IgD-negative memory B cell (primary cell): Measurements from ENCODE around the gene VEPH1. TPM values are rescaled to one million over a fixed set of nuclear protein-coding genes. Genes with fewer than 3 reads are reported as not detected.

Experiments
- H3K27ac Mint-ChIP-seq, 3 donors: one replicate each; pipeline ENCODE4 v1.8.0; 2020 to 2022; ENCODE audit warnings: mild to moderate bottlenecking in 3 of 3, mixed read lengths in 3 of 3, moderate library complexity in 1 of 3
- H3K27me3 Mint-ChIP-seq: one replicate; pipeline ENCODE4 v1.8.0; 2021; ENCODE audit warnings: mixed read lengths
- H3K36me3 Mint-ChIP-seq: one replicate; pipeline ENCODE4 v1.8.0; 2020; ENCODE audit warnings: mild to moderate bottlenecking, mixed read lengths
- H3K4me1 Mint-ChIP-seq, 3 donors: one replicate each; pipeline ENCODE4 v1.8.0; 2020 to 2022; ENCODE audit warnings: mixed read lengths in 3 of 3, mild to moderate bottlenecking in 1 of 3
- H3K4me3 Mint-ChIP-seq, 4 donors: one replicate each; pipeline ENCODE4 v1.8.0; 2020 to 2022; ENCODE audit warnings: mild to moderate bottlenecking in 4 of 4, mixed read lengths in 4 of 4, moderate library complexity in 3 of 4
- H3K9me3 Mint-ChIP-seq, 3 donors: one replicate each; pipeline ENCODE4 v1.8.0; 2020 to 2021; ENCODE audit warnings: mixed read lengths in 3 of 3, mild to moderate bottlenecking in 1 of 3
- polyA plus RNA-seq: library from polyadenylated mRNA; unstranded; fragments of 300-500 nt; fragmentation: Illumina TruSeq; gene quantifications from one replicate; pipeline ENCODE4 v1.2.3, GENCODE V29; 2021

Gene VEPH1
- polyA plus RNA-seq, 1 donor from 2014 or later, result not detected

DNA sequence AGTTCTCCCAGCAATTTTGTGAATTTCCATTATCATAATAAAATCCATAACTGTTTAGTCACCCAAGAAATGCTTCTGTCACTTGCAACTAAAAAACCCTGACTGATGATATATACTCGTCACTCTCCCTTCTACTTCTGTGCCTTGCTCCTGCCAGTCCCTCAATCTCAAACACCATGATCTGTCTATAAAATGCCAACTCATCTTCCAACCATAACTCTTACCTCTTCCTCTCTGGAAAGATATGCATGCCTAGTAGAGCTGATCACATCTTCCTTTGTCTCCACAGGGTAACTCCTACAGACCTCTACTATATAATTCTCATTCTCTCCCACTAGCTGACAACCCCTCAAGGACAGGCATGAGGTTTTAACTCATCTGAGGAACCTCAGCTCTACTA lies 5.2 kb upstream of the VEPH1 start:
- H3K27me3 Mint-ChIP-seq, result peaks cover 2% of the 10 kb centered on the region
- H3K27ac Mint-ChIP-seq, result no peak overlapping the region
- no peaks in the 10 kb centered on the region for H3K4me1 Mint-ChIP-seq
- H3K36me3 Mint-ChIP-seq, result no peaks in the 10 kb centered on the region
- H3K4me3 Mint-ChIP-seq, result no peak overlapping the region
- H3K9me3 Mint-ChIP-seq, result no peaks in the 10 kb centered on the region

DNA sequence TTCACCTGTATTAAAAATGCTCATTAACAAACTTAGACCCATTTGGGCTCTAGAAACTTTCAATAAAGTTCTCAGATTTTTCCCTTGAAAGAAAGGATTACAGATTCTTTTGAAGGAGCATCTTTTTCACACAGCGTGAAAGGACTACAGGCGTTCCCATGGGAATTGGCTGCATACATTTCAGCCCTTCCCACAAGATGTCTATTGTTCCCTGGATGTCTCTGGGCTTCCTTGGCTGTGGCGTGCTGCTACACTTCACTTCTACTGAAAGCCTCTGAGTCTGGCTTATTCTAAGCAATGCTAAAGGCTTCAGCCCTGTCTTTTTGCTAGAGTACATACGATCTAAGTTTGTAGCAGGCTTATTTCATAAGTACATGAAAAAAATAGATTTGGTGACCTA lies 1.4 kb downstream of the VEPH1 start:
- Mint-ChIP-seq H3K4me3 (no peak overlapping the region), H3K9me3 (no peaks in the 10 kb centered on the region), H3K4me1 (peaks cover 0 to 5% (median 2%) of the 10 kb centered on the region in 3 donors), H3K36me3 (no peaks in the 10 kb centered on the region), H3K27me3 (peaks cover 22% of the 10 kb centered on the region), H3K27ac (no peak overlapping the region)

DNA sequence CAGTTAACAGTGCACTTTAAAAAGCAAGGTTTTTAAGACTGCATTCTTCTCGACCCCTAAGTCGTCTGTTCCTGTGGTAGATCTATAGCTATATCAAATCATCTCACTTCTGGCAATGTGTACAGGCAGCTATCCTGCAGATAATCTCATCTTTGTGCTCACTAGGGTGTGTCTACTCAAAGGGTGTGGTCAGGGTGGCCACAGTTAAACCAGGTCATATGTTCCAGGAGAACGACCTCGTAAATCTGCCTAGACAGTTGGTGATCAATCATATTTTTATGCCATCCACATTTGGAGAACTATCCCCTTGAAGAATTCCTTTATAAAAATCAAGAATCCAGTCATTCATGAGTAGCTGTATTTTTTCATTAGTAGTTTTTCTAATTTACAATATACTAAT lies 3.0 kb downstream of the VEPH1 start:
- Mint-ChIP-seq H3K4me1 (peaks cover 0 to 5% (median 2%) of the 10 kb centered on the region in 3 donors), H3K27ac (no peak overlapping the region), H3K27me3 (peaks cover 24% of the 10 kb centered on the region), H3K9me3 (no peaks in the 10 kb centered on the region), H3K36me3 (no peaks in the 10 kb centered on the region), H3K4me3 (no peak overlapping the region)

DNA sequence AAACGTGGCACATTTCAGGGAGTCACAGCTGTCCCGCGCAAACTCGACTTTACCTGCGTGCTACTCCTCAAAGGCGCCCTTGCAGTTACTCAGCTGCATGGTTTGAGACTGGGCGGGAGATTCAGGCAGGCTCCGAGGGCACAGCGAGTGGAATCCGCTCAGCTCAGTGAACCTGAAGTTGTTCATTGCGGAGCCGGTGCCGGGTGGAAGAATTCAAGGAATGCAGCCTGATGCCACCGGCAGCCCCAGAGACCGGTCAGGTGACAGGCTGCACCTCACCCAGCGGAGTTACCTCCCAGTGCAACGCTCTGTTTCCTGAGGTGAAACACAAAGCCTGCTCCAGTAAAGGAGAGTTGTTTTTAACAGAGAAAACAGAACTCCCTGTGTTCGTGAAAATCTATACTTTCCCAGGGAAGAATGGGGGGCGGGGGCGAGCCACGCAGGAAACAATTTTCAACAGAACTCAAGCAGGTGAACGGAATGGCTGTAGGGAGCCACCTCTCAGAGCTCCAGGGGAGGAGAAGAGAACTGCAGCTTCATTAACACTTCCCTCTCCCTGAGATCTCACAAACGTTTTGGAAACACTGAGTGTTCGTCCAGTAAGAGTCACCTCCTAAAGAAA lies 3.8 kb downstream of the VEPH1 start:
- H3K36me3 Mint-ChIP-seq, result no peaks in the 10 kb centered on the region
- H3K27me3 Mint-ChIP-seq, result peaks cover 24% of the 10 kb centered on the region
- no peaks in the 10 kb centered on the region for H3K9me3 Mint-ChIP-seq
- peaks cover 0 to 5% (median 2%) of the 10 kb centered on the region in 3 donors for H3K4me1 Mint-ChIP-seq
- no peak overlapping the region for H3K27ac Mint-ChIP-seq
- H3K4me3 Mint-ChIP-seq, result no peak overlapping the region

DNA sequence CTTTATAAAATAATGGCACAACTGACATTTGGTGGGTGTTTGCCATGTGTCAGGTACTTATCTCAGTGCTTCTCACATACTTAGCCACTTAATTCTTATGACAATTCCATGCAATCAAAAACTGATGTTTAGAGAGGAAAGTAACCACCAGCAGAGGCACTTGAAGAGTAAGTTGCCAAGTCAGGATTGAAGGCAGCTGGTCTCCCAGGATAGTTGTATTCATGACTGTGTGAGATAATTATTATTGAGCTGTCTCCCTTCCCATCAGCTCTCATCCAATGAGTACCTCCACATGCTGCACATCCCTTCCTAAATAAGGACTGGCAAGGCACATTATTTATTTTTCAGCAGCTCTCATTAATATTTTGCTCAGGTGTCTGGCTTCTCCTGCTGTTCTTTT lies 4.8 kb downstream of the VEPH1 start:
- Mint-ChIP-seq H3K9me3 (no peaks in the 10 kb centered on the region), H3K27ac (no peak overlapping the region), H3K27me3 (peaks cover 24% of the 10 kb centered on the region), H3K4me1 (peaks cover 0 to 5% (median 2%) of the 10 kb centered on the region in 3 donors), H3K36me3 (no peaks in the 10 kb centered on the region), H3K4me3 (no peak overlapping the region)

DNA sequence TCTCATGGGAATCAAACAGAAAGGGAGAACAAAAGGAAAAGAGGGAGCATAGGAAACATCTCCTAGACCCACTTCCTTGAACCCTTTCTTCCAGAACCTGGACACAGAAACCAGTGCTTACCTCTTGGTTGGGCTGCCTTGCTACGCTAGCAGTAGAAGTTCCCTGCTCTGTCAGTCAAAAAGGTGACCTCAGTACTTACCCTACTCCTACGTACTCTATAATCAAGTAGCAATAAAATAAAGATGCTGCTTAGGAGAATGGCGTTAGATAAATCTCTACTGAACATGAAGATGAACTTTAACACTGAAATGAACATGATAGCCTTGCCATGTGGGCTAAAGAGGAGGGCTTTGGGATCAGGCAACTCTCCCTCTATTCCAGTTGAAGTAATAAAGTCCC lies 7.4 kb downstream of the VEPH1 start:
- peaks cover 22% of the 10 kb centered on the region for H3K27me3 Mint-ChIP-seq
- no peak overlapping the region for H3K4me3 Mint-ChIP-seq
- H3K27ac Mint-ChIP-seq, result no peak overlapping the region
- H3K4me1 Mint-ChIP-seq, result peaks cover 0 to 5% (median 2%) of the 10 kb centered on the region in 3 donors
- H3K36me3 Mint-ChIP-seq, result no peaks in the 10 kb centered on the region
- H3K9me3 Mint-ChIP-seq, result no peaks in the 10 kb centered on the region

DNA sequence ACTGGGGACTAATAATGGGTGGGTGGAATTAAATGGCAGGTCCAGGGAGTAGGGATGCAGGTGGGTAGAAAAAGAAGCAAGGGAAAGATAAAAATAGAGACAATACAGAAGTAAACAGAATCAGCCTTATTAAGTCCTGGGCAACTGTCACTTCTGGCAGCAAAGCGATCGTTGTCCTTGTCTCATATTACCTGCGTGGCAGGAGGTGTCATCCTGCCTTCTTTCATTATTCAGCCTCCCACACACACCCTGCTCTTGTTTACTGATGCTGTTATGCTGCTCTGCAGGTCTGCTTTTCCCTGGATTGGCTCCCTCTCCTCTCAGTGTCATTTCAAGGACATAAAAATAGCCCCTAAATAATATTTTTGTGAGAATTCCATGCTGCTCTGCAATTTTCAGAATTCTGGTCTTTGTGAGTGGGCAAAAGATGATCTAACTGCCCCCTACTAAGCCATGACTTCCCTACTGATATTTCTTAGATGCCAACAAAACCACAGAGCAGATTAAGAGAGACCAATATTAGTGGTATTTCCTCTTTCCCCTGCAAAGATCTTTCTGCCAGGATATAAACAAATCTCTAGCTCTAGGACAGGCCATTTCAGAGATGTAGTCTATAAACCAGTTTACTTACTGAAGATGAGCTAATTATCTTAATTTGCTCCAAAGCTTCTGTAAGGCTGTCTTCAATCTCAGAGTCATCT lies 8.5 kb downstream of the VEPH1 start:
- peaks cover 16% of the 10 kb centered on the region for H3K27me3 Mint-ChIP-seq
- no peaks in the 10 kb centered on the region for H3K36me3 Mint-ChIP-seq
- no peaks in the 10 kb centered on the region for H3K9me3 Mint-ChIP-seq
- no peak overlapping the region for H3K27ac Mint-ChIP-seq
- no peak overlapping the region for H3K4me3 Mint-ChIP-seq
- peaks cover 0 to 2% (median under 1%) of the 10 kb centered on the region in 3 donors for H3K4me1 Mint-ChIP-seq

DNA sequence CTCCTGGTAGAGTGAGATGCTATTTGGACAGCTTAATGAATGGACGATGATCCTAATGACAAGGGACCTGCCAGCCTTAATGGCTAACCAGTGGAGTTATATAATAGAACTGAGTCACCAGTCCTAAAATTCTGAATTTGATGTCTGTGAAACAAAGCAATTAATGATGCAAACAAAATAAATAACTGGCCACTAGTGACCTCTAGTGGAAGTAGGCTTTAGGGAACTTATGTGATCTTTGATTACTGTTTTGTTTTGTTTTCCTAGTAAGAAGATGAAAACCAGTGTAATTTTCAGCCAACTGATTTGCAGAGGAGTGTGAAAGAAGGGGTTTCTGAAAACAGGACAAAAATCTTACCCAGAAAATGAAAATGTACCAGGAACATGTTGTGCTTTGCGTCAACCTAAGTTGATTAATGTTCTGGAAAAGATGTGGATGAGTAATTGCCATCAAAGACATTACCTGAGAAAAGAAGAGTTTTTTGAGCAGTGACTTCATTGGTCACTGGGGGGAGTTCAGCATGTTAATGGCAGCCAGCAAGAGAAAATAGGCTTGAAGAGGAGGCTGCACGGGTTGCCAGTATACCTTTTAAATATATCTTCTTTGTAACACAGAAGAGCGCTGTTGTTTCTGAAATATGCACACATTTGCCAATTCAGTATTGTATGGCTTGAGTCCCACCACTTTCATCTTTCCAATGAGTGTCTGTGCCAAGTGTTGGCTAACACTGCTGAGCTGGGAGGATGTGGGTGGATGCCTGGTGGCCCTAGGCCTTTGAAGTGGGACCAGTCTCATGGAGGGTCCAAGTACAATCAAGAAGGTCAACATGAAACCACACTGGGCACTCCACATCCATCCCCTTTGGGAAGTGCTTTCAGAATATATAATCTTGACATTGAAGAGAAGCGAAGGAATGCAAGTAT lies 9.3 kb downstream of the VEPH1 start:
- Mint-ChIP-seq H3K4me1 (peaks cover 0 to 3% (median 0%) of the 10 kb centered on the region in 3 donors), H3K9me3 (no peaks in the 10 kb centered on the region), H3K4me3 (no peak overlapping the region), H3K27ac (no peak overlapping the region), H3K36me3 (no peaks in the 10 kb centered on the region), H3K27me3 (peaks cover 12% of the 10 kb centered on the region)

GRCh38 chr3:157491136-157491535 lies 12.1 kb downstream of the VEPH1 start:
- H3K4me3 Mint-ChIP-seq, result no peak overlapping the region
- no peak overlapping the region for H3K27ac Mint-ChIP-seq
- no peaks in the 10 kb centered on the region for H3K9me3 Mint-ChIP-seq
- H3K36me3 Mint-ChIP-seq, result no peaks in the 10 kb centered on the region
- peaks cover 0 to 2% (median 1%) of the 10 kb centered on the region in 3 donors for H3K4me1 Mint-ChIP-seq
- H3K27me3 Mint-ChIP-seq, result peaks cover 6% of the 10 kb centered on the region

- Mint-ChIP-seq H3K4me3 (no peak overlapping the region), H3K9me3 (no peaks in the 10 kb centered on the region), H3K36me3 (no peaks in the 10 kb centered on the region), H3K27me3 (peaks cover 7% of the 10 kb centered on the region), H3K4me1 (peaks cover 0 to 2% (median 1%) of the 10 kb centered on the region in 3 donors), H3K27ac (no peak overlapping the region)
Observed at GRCh38 chr3:157488144-157488543, 15.1 kb downstream of the VEPH1 start.

DNA sequence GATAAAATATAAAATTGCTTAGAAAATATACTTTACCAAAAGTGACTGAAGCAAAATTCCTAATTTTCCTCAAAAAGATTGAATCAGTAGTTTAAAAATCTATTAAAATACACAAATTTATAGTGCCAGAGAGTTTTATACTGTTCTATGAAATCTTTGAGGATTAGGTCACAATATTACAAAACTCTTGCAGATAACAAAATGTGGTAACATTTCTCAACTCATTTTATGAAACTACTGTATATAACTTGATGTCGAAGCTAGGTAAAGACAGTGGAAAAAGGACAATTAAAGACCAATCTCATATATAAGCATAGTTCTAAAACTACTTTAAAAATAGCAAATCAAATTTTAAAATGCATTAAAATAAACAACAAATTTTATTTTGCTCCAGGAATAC lies 15.9 kb downstream of the VEPH1 start:
- Mint-ChIP-seq H3K36me3 (no peaks in the 10 kb centered on the region), H3K27me3 (peaks cover 7% of the 10 kb centered on the region), H3K4me3 (no peak overlapping the region), H3K9me3 (peaks cover 0 to 4% (median 0%) of the 10 kb centered on the region in 3 donors), H3K27ac (no peak overlapping the region), H3K4me1 (peaks cover 0 to 2% (median 1%) of the 10 kb centered on the region in 3 donors)

DNA sequence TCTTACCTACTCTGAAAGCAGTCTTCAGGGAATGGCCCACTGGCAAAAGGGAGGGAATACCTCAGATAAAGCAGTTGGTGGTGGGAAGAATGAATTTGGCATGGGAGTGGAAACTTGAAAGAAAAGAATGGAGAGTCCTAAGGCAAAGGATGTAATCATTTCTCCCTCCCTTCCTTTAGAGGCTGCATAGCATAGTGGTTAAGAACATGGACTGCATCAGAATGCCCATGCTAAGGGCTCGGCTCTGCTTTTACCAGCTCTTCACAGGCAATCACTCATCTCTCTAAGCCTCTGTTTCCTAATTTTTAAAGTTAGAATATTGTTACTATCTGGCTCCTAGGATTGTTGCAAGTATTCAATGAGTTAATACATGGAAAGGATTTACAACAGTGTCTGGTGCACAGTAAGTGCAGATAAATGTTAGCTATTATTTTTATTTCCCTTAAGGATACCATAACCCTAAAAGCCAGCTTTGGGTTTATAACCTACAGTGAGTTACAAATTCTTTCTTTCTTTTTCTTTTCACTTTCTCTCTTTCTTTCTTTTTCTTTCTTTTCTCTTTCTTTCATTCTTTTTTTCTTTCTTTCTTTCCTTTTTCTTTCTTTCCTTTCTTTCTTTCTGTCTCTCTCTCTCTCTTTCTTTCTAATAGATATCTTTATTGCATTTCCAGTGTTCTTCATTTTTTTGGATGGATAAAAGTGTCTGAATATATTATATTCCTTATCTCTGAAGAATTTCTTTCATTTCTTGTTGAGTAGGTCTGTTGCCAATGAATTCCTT lies 23.6 kb downstream of the VEPH1 start:
- H3K36me3 Mint-ChIP-seq, result no peaks in the 10 kb centered on the region
- no peak overlapping the region for H3K27ac Mint-ChIP-seq
- peaks cover 0 to 2% (median 0%) of the 10 kb centered on the region in 3 donors for H3K4me1 Mint-ChIP-seq
- peaks cover 3% of the 10 kb centered on the region for H3K27me3 Mint-ChIP-seq
- peaks cover 0 to 9% (median 2%) of the 10 kb centered on the region in 3 donors for H3K9me3 Mint-ChIP-seq
- no peak overlapping the region for H3K4me3 Mint-ChIP-seq

DNA sequence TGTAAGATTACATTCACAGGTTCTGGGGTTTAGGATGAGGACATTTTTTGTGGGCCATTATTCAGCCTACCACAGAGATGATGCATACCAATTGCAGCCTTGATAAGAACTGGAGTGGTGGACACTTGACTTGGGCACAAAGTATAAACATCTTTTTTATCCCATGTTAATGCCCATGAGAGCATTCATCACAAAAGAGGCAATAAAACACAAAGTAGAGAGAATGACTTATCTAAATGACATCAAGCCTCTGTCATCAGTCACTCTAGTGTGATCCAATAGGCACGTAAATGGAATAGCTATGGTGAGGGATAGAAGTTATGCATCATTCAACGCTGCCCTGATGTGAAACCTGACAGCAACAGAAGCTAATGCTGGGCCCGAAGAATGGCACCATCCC lies 25.8 kb downstream of the VEPH1 start:
- no peak overlapping the region for H3K4me3 Mint-ChIP-seq
- H3K9me3 Mint-ChIP-seq, result peaks cover 0 to 6% (median 2%) of the 10 kb centered on the region in 3 donors
- peaks cover 0 to 2% (median 0%) of the 10 kb centered on the region in 3 donors for H3K4me1 Mint-ChIP-seq
- no peaks in the 10 kb centered on the region for H3K36me3 Mint-ChIP-seq
- H3K27ac Mint-ChIP-seq, result no peak overlapping the region
- no peaks in the 10 kb centered on the region for H3K27me3 Mint-ChIP-seq

- H3K4me3 Mint-ChIP-seq, result no peak overlapping the region
- H3K27me3 Mint-ChIP-seq, result no peaks in the 10 kb centered on the region
- no peaks in the 10 kb centered on the region for H3K9me3 Mint-ChIP-seq
- H3K36me3 Mint-ChIP-seq, result no peaks in the 10 kb centered on the region
- H3K27ac Mint-ChIP-seq, result no peak overlapping the region
- peaks cover 0 to 2% (median 0%) of the 10 kb centered on the region in 3 donors for H3K4me1 Mint-ChIP-seq
Observed at GRCh38 chr3:157475921-157476414, 27.2 kb downstream of the VEPH1 start.
